Stimulated activated CD4-positive, alpha-beta T cell treated with anti-CD3 and anti-CD28 coated beads, Interleukin-4, amount 100 ng/mL, for 4 hours (primary cell): ENCODE results near the gene CGB2.
"Not testable (repeated sequence)": the region's sequence is repeated elsewhere in the genome, so short reads cannot be mapped to it uniquely, and the experiment has no call there.

Experiments used
- DNase-seq, 2 experiments: peaks; one replicate each; pipeline ENCODE4 v3.0.0-alpha.2; 2020

CGB2 gene

GRCh38 chr19:49070416-49070815 lies 38.7 kb downstream of the CGB2 start:
- DNase-seq: no peak

GRCh38 chr19:49071860-49072547 lies 40.3 kb downstream of the CGB2 start:
- peak in 1 of 2 experiments; percentile 46 for DNase-seq

GRCh38 chr19:49073514-49074378 lies 42.1 kb downstream of the CGB2 start:
- DNase-seq: no peak

- DNase-seq: not testable (repeated sequence)
These were observed 43.2 kb downstream of the CGB2 start for GRCh38 chr19:49074869-49075268.

- DNase-seq: no peak
These were observed 48.7 kb downstream of the CGB2 start for GRCh38 chr19:49080392-49080791.

GRCh38 chr19:49081273-49081672 lies 49.6 kb downstream of the CGB2 start:
- no peak for DNase-seq
